Neural progenitor cell (in vitro differentiated cells): ENCODE results near the gene FANCD2OS. TPM values are rescaled to one million over a fixed set of nuclear protein-coding genes. Genes with fewer than 3 reads are reported as not detected.

Experiments used
- DNase-seq: peaks from one replicate; pipeline ENCODE4 v3.0.0-alpha.2; 2016; ENCODE audit warnings: low spot score
- H2AFZ ChIP-seq: fragments of 200-600 bp; sonication (generic); replicated peaks from 2 replicates; pipeline ENCODE4 v1.6.1; 2016; ENCODE audit warnings: antibody characterized with exemption
- H3F3A ChIP-seq: fragments of 200-600 bp; sonication (generic); 2 replicates; pipeline ENCODE4 v1.6.1; 2016; ENCODE audit warnings: antibody characterized with exemption, low read depth
- H3K27ac ChIP-seq: fragments of 200-600 bp; sonication (generic); 2 replicates; pipeline ENCODE4 v1.5.1; 2016; ENCODE audit warnings: mild to moderate bottlenecking
- H3K27me3 ChIP-seq: fragments of 200-600 bp; sonication (generic); 2 replicates; pipeline ENCODE4 v1.6.1; 2016; ENCODE audit warnings: mild to moderate bottlenecking, moderate library complexity
- H3K36me3 ChIP-seq: fragments of 200-600 bp; sonication (generic); 2 replicates; pipeline ENCODE4 v1.5.1; 2016
- H3K4me1 ChIP-seq: fragments of 200-600 bp; sonication (generic); 2 replicates; pipeline ENCODE4 v1.6.1; 2016; ENCODE audit warnings: mixed run types
- H3K4me2 ChIP-seq: fragments of 200-600 bp; sonication (generic); 2 replicates; pipeline ENCODE4 v1.6.1; 2016
- H3K4me3 ChIP-seq: fragments of 200-600 bp; sonication (generic); 2 replicates; pipeline ENCODE4 v1.5.1; 2016
- H3K79me2 ChIP-seq: fragments of 200-600 bp; sonication (generic); 2 replicates; pipeline ENCODE4 v1.6.1; 2016; ENCODE audit warnings: low read depth
- H3K9ac ChIP-seq: fragments of 200-600 bp; sonication (generic); 2 replicates; pipeline ENCODE4 v1.6.1; 2016
- H3K9me3 ChIP-seq: fragments of 200-600 bp; sonication (generic); 2 replicates; pipeline ENCODE4 v1.5.1; 2016; ENCODE audit warnings: low read depth
- H4K20me1 ChIP-seq: fragments of 200-600 bp; sonication (generic); 2 replicates; pipeline ENCODE4 v1.6.1; 2016; ENCODE audit warnings: low read depth
- H3K27ac Mint-ChIP-seq: 3 replicates; pipeline ENCODE4 v1.8.0; 2021; ENCODE audit warnings: mixed read lengths
- H3K27me3 Mint-ChIP-seq: 2 replicates; pipeline ENCODE4 v1.8.0; 2022; ENCODE audit warnings: low read depth, mild to moderate bottlenecking, inconsistent platforms, moderate library complexity, mixed read lengths; ENCODE audit not compliant: insufficient read depth
- H3K36me3 Mint-ChIP-seq: 3 replicates; pipeline ENCODE4 v1.8.0; 2021; ENCODE audit warnings: mixed read lengths
- H3K4me1 Mint-ChIP-seq: 3 replicates; pipeline ENCODE4 v1.8.0; 2021; ENCODE audit warnings: mixed read lengths
- H3K4me3 Mint-ChIP-seq: 3 replicates; pipeline ENCODE4 v1.8.0; 2021; ENCODE audit warnings: mild to moderate bottlenecking, moderate library complexity, mixed read lengths
- H3K9me3 Mint-ChIP-seq: 3 replicates; pipeline ENCODE4 v1.8.0; 2020; ENCODE audit warnings: mixed read lengths
- EZH2 ChIP-seq: fragments of 200-600 bp; sonication (generic); IDR thresholded peaks from 2 replicates; pipeline ENCODE4 v1.6.1; 2017; ENCODE audit warnings: antibody characterized with exemption, mild to moderate bottlenecking, moderate library complexity
- EZH2phosphoT487 ChIP-seq: fragments of 200-600 bp; sonication (generic); IDR thresholded peaks from 2 replicates; pipeline ENCODE4 v1.6.1; 2017; ENCODE audit warnings: antibody characterized with exemption
- total RNA-seq: library from RNA; depleted of rRNA; stranded (reverse); fragments of >200 nt; gene quantifications from 2 replicates; pipeline ENCODE4 v1.2.3, GENCODE V29; 2015; ENCODE audit warnings: low replicate concordance
- TF ChIP-seq, protein P1 (sequence below): fragments of 200-600 bp; sonication (generic); IDR thresholded peaks from 2 replicates; pipeline ENCODE4 v1.5.1; 2017; ENCODE audit warnings: antibody characterized with exemption, mild to moderate bottlenecking

The FANCD2OS gene
- total RNA-seq, 1 donor from 2014 or later, result not detected

DNA sequence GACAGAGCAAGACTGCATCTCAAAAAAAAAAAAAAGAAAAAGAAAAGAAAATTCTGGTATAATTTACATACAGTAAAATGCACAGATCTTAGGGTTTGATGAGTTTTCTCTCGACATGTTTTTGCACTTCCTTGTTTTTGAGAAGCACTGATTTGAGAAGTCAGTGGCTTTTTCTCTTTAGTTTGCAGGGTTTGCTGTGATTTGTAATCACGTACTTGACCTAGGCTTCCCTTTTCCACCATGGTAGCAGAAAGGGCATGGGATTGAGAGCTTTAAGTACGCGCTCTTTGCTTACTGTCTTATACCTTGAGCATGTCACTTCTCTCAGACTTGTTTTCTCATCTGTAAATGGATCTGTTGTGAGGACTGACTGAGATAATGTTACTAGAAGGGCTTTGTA, 37.6 kb upstream of the FANCD2OS start:
- DNase-seq, result no peak
- Mint-ChIP-seq H3K36me3 (peaks cover 26% of the 10 kb centered on the region), H3K9me3 (no peaks in the 10 kb centered on the region), H3K4me1 (peaks cover 15% of the 10 kb centered on the region), H3K27ac (no peak overlapping the region), H3K27me3 (no peaks in the 10 kb centered on the region), H3K4me3 (no peak overlapping the region)
- H3K9ac ChIP-seq, result no peak overlapping the region
- H3K79me2 ChIP-seq, result peaks cover 51% of the 10 kb centered on the region
- peaks cover 11% of the 10 kb centered on the region for H3K4me1 ChIP-seq
- H3K4me3 ChIP-seq, result no peak overlapping the region
- H3K9me3 ChIP-seq, result no peaks in the 10 kb centered on the region
- no peaks in the 10 kb centered on the region for H3F3A ChIP-seq
- H3K27ac ChIP-seq, result no peak overlapping the region
- peaks cover 28% of the 10 kb centered on the region for H4K20me1 ChIP-seq
- H3K36me3 ChIP-seq, result peaks cover 10% of the 10 kb centered on the region
- no peak overlapping the region for H3K4me2 ChIP-seq
- no peak overlapping the region for H2AFZ ChIP-seq
- TF ChIP-seq EZH2phosphoT487 (no peak), EZH2 (no peak)
- TF ChIP-seq, protein P1, sequence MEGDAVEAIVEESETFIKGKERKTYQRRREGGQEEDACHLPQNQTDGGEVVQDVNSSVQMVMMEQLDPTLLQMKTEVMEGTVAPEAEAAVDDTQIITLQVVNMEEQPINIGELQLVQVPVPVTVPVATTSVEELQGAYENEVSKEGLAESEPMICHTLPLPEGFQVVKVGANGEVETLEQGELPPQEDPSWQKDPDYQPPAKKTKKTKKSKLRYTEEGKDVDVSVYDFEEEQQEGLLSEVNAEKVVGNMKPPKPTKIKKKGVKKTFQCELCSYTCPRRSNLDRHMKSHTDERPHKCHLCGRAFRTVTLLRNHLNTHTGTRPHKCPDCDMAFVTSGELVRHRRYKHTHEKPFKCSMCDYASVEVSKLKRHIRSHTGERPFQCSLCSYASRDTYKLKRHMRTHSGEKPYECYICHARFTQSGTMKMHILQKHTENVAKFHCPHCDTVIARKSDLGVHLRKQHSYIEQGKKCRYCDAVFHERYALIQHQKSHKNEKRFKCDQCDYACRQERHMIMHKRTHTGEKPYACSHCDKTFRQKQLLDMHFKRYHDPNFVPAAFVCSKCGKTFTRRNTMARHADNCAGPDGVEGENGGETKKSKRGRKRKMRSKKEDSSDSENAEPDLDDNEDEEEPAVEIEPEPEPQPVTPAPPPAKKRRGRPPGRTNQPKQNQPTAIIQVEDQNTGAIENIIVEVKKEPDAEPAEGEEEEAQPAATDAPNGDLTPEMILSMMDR, result no peak
- H3K27me3 ChIP-seq, result no peaks in the 10 kb centered on the region

DNA sequence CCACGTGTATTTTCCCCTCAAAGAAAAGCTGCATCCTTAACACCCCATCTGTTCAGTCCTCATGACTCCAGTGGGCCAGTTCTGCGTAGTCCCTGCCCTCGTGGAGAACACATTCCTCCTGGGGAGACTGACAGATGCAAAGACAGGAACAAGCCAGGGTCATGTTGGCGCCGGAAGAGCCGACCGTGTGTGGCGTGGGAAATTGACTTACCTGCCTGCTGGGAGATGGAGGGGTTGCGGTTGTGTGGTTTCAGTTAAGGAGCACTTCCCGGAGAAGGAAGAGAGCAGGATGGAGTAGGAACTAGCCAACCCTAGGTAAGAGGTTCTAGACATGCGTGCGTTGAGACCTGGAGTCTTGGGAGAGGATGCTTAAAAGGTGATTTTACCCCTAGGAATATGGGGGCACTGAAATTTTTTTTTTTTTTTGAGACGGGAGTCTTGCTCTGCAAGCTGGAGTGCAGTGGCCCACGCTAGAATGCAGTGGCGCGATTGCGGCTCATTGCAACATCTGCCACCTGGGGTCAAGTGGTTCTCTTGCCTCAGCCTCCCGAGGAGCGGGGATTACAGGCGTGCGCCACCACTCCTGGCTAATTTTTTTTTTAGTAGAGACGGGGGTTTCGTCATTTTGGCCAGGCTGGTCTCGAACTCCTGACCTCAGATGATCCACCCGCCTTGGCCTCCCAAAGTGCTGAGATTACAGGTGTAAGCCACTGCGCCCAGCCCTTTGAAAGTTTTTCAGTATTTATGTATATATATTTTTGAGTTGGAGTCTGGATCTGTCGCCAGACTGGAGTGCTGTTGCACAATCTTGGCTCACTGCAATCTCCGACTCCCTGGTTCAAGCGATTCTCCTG, 34.9 kb upstream of the FANCD2OS start:
- no peak overlapping the region for H3K27ac Mint-ChIP-seq
- no peak for DNase-seq
- H2AFZ ChIP-seq, result no peak overlapping the region

DNA sequence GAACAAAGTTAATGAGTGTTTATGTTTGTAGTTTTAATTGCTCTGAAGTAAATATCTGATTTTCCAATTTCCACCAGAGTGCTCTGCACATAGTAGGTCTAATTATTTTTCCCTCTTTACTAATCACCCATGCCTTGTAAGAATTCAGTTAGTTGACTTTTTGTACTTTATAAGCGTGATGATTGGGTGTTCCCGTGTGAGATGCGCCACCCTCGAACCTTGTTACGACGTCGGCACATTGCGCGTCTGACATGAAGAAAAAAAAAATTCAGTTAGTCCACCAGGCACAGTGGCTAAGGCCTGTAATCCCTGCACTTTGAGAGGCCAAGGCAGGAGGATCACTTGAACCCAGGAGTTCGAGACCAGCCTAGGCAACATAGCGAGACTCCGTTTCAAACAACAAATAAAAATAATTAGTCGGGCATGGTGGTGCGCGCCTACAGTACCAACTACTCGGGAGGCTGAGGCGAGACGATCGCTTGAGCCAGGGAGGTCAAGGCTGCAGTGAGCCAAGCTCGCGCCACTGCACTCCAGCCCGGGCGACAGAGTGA, 33.0 kb upstream of the FANCD2OS start:
- Mint-ChIP-seq H3K4me3 (peak overlapping the region; percentile 86), H3K4me1 (peaks cover 15% of the 10 kb centered on the region), H3K27ac (peak overlapping the region; percentile 89), H3K27me3 (peaks cover 2% of the 10 kb centered on the region), H3K9me3 (no peaks in the 10 kb centered on the region), H3K36me3 (peaks cover 11% of the 10 kb centered on the region)
- no peak overlapping the region for H3K27ac ChIP-seq
- H3F3A ChIP-seq, result no peaks in the 10 kb centered on the region
- no peaks in the 10 kb centered on the region for H3K27me3 ChIP-seq
- H3K4me3 ChIP-seq, result no peak overlapping the region
- no peak overlapping the region for H3K9ac ChIP-seq
- H3K36me3 ChIP-seq, result peaks cover 5% of the 10 kb centered on the region
- TF ChIP-seq, protein P1, result no peak
- TF ChIP-seq EZH2 (no peak), EZH2phosphoT487 (no peak)
- peak overlapping the region; percentile 76 for H3K4me2 ChIP-seq
- H3K79me2 ChIP-seq, result peaks cover 44% of the 10 kb centered on the region
- no peaks in the 10 kb centered on the region for H3K9me3 ChIP-seq
- peak overlapping the region; percentile 74 for H2AFZ ChIP-seq
- no peak for DNase-seq
- H4K20me1 ChIP-seq, result peaks cover 22% of the 10 kb centered on the region
- H3K4me1 ChIP-seq, result peaks cover 11% of the 10 kb centered on the region

More for the DNA sequence above, 34.9 kb upstream of the FANCD2OS start:
- H3K4me2 ChIP-seq, result peak overlapping the region; percentile 76
- no peak overlapping the region for H3K27ac ChIP-seq
- TF ChIP-seq EZH2phosphoT487 (no peak), EZH2 (no peak)
- TF ChIP-seq, protein P1, result no peak
- peaks cover 16% of the 10 kb centered on the region for H3K36me3 Mint-ChIP-seq
- H4K20me1 ChIP-seq, result peaks cover 28% of the 10 kb centered on the region
- H3K4me3 ChIP-seq, result peak overlapping the region; percentile 68
- peak overlapping the region; percentile 9 for H3K9ac ChIP-seq
- H3K27me3 Mint-ChIP-seq, result peaks cover 2% of the 10 kb centered on the region
- H3K4me1 Mint-ChIP-seq, result peaks cover 15% of the 10 kb centered on the region
- peak overlapping the region; percentile 86 for H3K4me3 Mint-ChIP-seq
- H3K9me3 Mint-ChIP-seq, result no peaks in the 10 kb centered on the region
- H3K79me2 ChIP-seq, result peaks cover 51% of the 10 kb centered on the region
- H3F3A ChIP-seq, result no peaks in the 10 kb centered on the region
- H3K36me3 ChIP-seq, result peaks cover 5% of the 10 kb centered on the region
- H3K4me1 ChIP-seq, result peaks cover 11% of the 10 kb centered on the region
- H3K9me3 ChIP-seq, result no peaks in the 10 kb centered on the region
- H3K27me3 ChIP-seq, result no peaks in the 10 kb centered on the region
